ENCODE results near the gene UNC13B. TPM values are rescaled to one million over a fixed set of nuclear protein-coding genes. Genes with fewer than 3 reads are reported as not detected.

UNC13B gene
- total RNA-seq, 2 donors from 2014 or later = 20.2 to 29.3 TPM

GRCh38 chr9:35423499-35423898 lies 261.7 kb downstream of the UNC13B start:
- Histone ChIP-seq H3K4me3 (no peak overlapping the region), H3K27me3 (no peaks in the 10 kb centered on the region), H3K9me3 (no peaks in the 10 kb centered on the region), H3K36me3 (replicated peaks in 1 of 2; ENCODE audit: insufficient read depth in 1 of 2, low read depth in 2 of 2) (no peaks in the 10 kb centered on the region), H3K27ac (peak overlapping the region in 3 of 4 donors; percentile 27 to 69 (median 28)), H3K4me1 (peaks cover 12% of the 10 kb centered on the region)
- 48 to 58% methylated on average over 2 of the region's 2 CpGs for WGBS, 2 donors
- no peak for DNase-seq
- intact Hi-C loops (cut with DNase I) = no loop called here
- TF ChIP-seq POLR2A (IDR thresholded peaks at IDR 0.05) = no peak
- no peak for TF ChIP-seq CTCF (IDR thresholded peaks at IDR 0.05)
- peak; percentile 84 for ATAC-seq

GRCh38 chr9:35424356-35425352 lies 262.8 kb downstream of the UNC13B start:
- no peak for ATAC-seq
- no peak for TF ChIP-seq CTCF (IDR thresholded peaks at IDR 0.05)
- TF ChIP-seq POLR2A (IDR thresholded peaks at IDR 0.05) = no peak
- intact Hi-C loops (cut with DNase I) = no loop called here
- Histone ChIP-seq H3K4me1 (peaks cover 12% of the 10 kb centered on the region), H3K36me3 (replicated peaks in 1 of 2; ENCODE audit: insufficient read depth in 1 of 2, low read depth in 2 of 2) (no peaks in the 10 kb centered on the region), H3K9me3 (no peaks in the 10 kb centered on the region), H3K27me3 (no peaks in the 10 kb centered on the region), H3K4me3 (no peak overlapping the region), H3K27ac (peak overlapping the region in 2 of 4 donors; percentile 27 to 69)
- 75 to 81% methylated on average over 7 of the region's 7 CpGs for WGBS, 2 donors
- no peak for DNase-seq

DNA sequence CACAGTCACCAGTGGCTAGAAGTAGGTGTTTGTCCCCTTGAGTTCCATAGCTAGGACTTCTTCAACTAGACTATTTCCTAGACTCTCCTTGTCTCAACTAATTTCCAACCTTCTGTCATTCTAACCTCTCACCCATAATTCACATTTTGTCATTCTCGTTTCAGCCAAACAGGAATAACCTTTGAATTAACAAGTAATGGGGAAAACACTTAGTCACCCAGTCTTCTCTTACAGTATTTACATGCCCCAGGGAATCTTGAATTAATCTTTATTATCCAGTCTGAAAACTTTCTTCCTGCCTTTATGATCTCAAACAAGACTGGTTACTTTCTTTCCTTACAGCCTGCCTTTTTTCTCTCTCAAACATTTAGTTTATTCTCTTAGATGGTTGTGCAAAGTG lies 264.8 kb downstream of the UNC13B start:
- DNase-seq (no peak), ATAC-seq (no peak)
- no peak for TF ChIP-seq POLR2A (IDR thresholded peaks at IDR 0.05)
- no peak for TF ChIP-seq CTCF (IDR thresholded peaks at IDR 0.05)
- H3K27ac ChIP-seq = no peak overlapping the region
- 44 to 52% methylated on average over 1 of the region's 1 CpG for WGBS, 2 donors
- no peaks in the 10 kb centered on the region for H3K36me3 ChIP-seq (replicated peaks in 1 of 2; ENCODE audit: insufficient read depth in 1 of 2, low read depth in 2 of 2)
- H3K4me3 ChIP-seq = no peak overlapping the region
- peaks cover 12% of the 10 kb centered on the region for H3K4me1 ChIP-seq
- intact Hi-C loops (cut with DNase I) = no loop called here
- no peaks in the 10 kb centered on the region for H3K27me3 ChIP-seq
- H3K9me3 ChIP-seq = no peaks in the 10 kb centered on the region

- no peak for TF ChIP-seq POLR2A (IDR thresholded peaks at IDR 0.05)
- TF ChIP-seq CTCF (IDR thresholded peaks at IDR 0.05) = no peak
- H3K4me3 ChIP-seq = no peak overlapping the region
- no peaks in the 10 kb centered on the region for H3K27me3 ChIP-seq
- H3K27ac ChIP-seq = no peak overlapping the region
- no peaks in the 10 kb centered on the region for H3K9me3 ChIP-seq
- H3K4me1 ChIP-seq = no peaks in the 10 kb centered on the region
- DNase-seq (no peak), ATAC-seq (no peak)
- no peaks in the 10 kb centered on the region for H3K36me3 ChIP-seq (replicated peaks in 1 of 2; ENCODE audit: insufficient read depth in 1 of 2, low read depth in 2 of 2)
- 78 to 90% methylated on average over 1 of the region's 1 CpG for WGBS, 2 donors
- intact Hi-C loops (cut with DNase I) = no loop called here
Observed at GRCh38 chr9:35431467-35431866, 269.7 kb downstream of the UNC13B start.

Data from body of pancreas (tissue), 4 donors.